ENCODE data around the gene PTK7.
"Not testable (repeated sequence)": the region's sequence is repeated elsewhere in the genome, so short reads cannot be mapped to it uniquely, and the experiment has no call there.

PTK7 gene

GRCh38 chr6:43119482-43119881 is 43.4 kb downstream of the PTK7 start:
- DNase-seq (ENCODE audit: low read depth), result no peak

GRCh38 chr6:43120101-43120763 is 44.1 kb downstream of the PTK7 start:
- no peak for DNase-seq (ENCODE audit: low read depth)

- no peak for DNase-seq (ENCODE audit: low read depth)
Observed at GRCh38 chr6:43120944-43121913, 45.1 kb downstream of the PTK7 start.

- no peak for DNase-seq (ENCODE audit: low read depth)
Observed at GRCh38 chr6:43122146-43122545, 46.0 kb downstream of the PTK7 start.

GRCh38 chr6:43123461-43124314 is 47.6 kb downstream of the PTK7 start:
- no peak for DNase-seq (ENCODE audit: low read depth)

GRCh38 chr6:43124481-43124880 is 48.4 kb downstream of the PTK7 start:
- no peak for DNase-seq (ENCODE audit: low read depth)

- no peak for DNase-seq (ENCODE audit: low read depth)
Observed at GRCh38 chr6:43125119-43125518, 49.0 kb downstream of the PTK7 start.

- DNase-seq (ENCODE audit: low read depth), result no peak
Observed at GRCh38 chr6:43125555-43125954, 49.4 kb downstream of the PTK7 start.

- DNase-seq (ENCODE audit: low read depth), result no peak
Observed at GRCh38 chr6:43127180-43127579, 51.1 kb downstream of the PTK7 start.

GRCh38 chr6:43127877-43128276 is 51.8 kb downstream of the PTK7 start:
- no peak for DNase-seq (ENCODE audit: low read depth)

GRCh38 chr6:43128926-43129325 is 52.8 kb downstream of the PTK7 start:
- DNase-seq (ENCODE audit: low read depth), result no peak

- DNase-seq (ENCODE audit: low read depth), result no peak
Observed at GRCh38 chr6:43129434-43130194, 53.5 kb downstream of the PTK7 start.

GRCh38 chr6:43130429-43130828 is 54.3 kb downstream of the PTK7 start:
- no peak for DNase-seq (ENCODE audit: low read depth)

- DNase-seq (ENCODE audit: low read depth), result not testable (repeated sequence)
Observed at GRCh38 chr6:43131379-43131778, 55.3 kb downstream of the PTK7 start.

- no peak for DNase-seq (ENCODE audit: low read depth)
Observed at GRCh38 chr6:43138267-43138666, 62.2 kb downstream of the PTK7 start.

- DNase-seq (ENCODE audit: low read depth), result not testable (repeated sequence)
Observed at GRCh38 chr6:43139973-43140372, 63.9 kb downstream of the PTK7 start.

GRCh38 chr6:43141644-43142043 is 65.5 kb downstream of the PTK7 start:
- DNase-seq (ENCODE audit: low read depth), result no peak

GRCh38 chr6:43142101-43142500 is 66.0 kb downstream of the PTK7 start:
- no peak for DNase-seq (ENCODE audit: low read depth)

- peak; percentile 64 for DNase-seq (ENCODE audit: low read depth)
Observed at GRCh38 chr6:43143235-43144128, 67.4 kb downstream of the PTK7 start.

GRCh38 chr6:43144879-43145278 is 68.8 kb downstream of the PTK7 start:
- DNase-seq (ENCODE audit: low read depth), result no peak

- no peak for DNase-seq (ENCODE audit: low read depth)
Observed at GRCh38 chr6:43146261-43146660, 70.1 kb downstream of the PTK7 start.

Measured in activated T-helper 9 cell treated with anti-CD3 and anti-CD28 coated beads, Interleukin-2, amount 50 U/mL, for 16 hours (primary cell).